ENCODE results near the gene FGF22. TPM values are rescaled to one million over a fixed set of nuclear protein-coding genes. Genes with fewer than 3 reads are reported as not detected.

Gene FGF22
- total and polyA plus RNA-seq, 7 experiments from 2014 or later = 0.17 to 1.8 (median 0.95) TPM; not detected in 3

DNA sequence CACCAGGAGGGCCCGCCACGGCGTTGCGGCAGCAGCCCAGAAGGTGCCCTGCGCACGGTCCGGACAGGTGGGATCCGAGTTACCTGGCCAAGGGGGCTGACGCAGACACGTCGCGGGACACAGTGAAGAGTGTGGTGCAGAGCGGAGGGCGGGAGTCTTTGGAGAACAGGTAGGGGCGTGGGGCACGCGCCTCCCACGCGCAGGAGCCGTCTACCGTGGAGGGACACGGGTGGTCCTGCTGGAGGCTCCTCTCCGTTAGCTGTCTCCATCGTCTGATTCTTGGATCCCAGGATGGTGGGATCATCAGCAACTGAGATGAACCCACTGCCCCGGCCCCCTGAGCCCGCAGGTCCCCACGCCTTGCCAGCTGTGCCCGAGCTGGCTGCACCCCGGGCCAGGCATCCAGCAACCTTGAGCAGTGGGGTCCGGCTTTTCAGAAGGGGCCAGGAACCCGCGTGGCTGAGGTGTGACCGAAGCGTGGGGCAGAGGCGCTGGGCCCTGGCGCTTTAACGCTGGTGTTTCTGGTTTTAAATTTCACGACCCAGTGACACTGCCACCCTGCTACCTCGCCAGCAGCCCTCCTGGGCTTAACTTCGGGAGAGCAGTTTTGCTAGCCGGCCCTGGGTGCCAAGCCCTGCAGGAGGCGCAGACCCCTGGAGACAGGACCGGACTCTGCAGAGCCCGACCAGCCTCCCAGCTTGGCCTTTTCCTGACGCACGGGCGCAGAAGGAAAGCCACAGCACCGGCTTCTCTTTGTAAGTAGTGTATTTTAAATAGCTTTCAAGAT is 7.3 kb downstream of the FGF22 start:
- ATAC-seq = peak; percentile 13
- Histone ChIP-seq H3K4me1 (ENCODE audit: control insufficient read depth in 2 of 2, insufficient read depth in 2 of 2, low read length in 2 of 2) (no peaks in the 10 kb centered on the region), H3K27ac (ENCODE audit: low read depth, low read length) (no peak overlapping the region), H3K4me3 (ENCODE audit: low read length) (no peak overlapping the region), H3K36me3 (ENCODE audit: control insufficient read depth in 2 of 3, insufficient read depth in 3 of 3, low read length in 3 of 3) (peaks cover 0 to 73% (median 10%) of the 10 kb centered on the region in 3 experiments), H3K27me3 (ENCODE audit: control insufficient read depth in 2 of 2, insufficient read depth in 2 of 2, low read length in 2 of 2) (no peaks in the 10 kb centered on the region), H3K9me3 (ENCODE audit: control insufficient read depth in 2 of 3, low read length in 3 of 3) (no peaks in the 10 kb centered on the region)
- no peak overlapping the region for H3K4me3 Mint-ChIP-seq
- H3K27ac Mint-ChIP-seq = no peak overlapping the region
- POLR2A ChIA-PET = interaction anchor here (0.7 kb wide), 1 partner anchor 13 kb away, joined by 3 read pairs; no protein-coding TSS in a partner anchor
- peaks cover 0 to 4% (median 0%) of the 10 kb centered on the region in 5 donors for H3K36me3 Mint-ChIP-seq
- H3K27me3 Mint-ChIP-seq = no peaks in the 10 kb centered on the region
- no peak for DNase-seq
- intact Hi-C loops (cut with micrococcal nuclease) = no loop called here
- CTCF ChIA-PET = no interaction called here
- H3K9me3 Mint-ChIP-seq = no peaks in the 10 kb centered on the region
- no peaks in the 10 kb centered on the region for H3K4me1 Mint-ChIP-seq

DNA sequence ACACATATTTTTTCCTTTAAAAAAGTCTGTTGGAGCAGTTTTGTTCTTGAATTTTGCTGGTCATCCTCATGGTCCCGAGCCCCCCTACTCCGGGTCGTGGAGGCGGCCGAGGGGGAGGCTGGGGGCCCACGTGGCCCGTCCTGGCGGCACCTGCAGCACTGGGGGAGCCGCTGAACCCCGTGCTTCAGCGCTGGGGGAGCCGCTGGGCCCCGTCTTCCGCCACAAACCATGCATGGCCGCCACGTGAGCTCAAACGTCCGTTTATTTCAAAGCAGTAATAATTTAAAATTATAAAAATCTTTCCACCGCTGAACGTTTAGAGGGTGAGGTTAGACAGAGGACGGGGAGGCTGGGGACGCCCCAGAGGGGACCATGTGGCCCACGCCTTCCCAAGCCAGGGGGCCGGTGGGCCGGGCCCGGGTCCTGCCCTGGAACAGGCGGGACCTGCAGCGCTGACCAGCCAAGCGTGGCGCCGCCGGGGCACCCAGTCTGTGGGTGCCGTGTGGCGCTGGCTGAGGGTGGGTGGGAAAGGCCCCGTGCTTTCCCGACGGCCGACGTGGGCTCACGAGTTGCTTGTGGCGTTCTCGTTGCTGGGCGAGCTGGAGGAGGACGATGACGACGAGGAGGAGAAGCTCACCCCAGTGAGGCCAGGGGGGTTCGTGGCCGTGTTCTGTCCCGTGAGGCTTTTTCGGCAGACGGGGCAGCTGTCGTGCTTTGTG is 8.0 kb downstream of the FGF22 start:
- no peak for ATAC-seq
- ChIA-PET CTCF (no interaction called here), POLR2A (interaction anchor here (0.7 kb wide), 1 partner anchor 13 kb away, joined by 3 read pairs; no protein-coding TSS in a partner anchor)
- H3K4me3 Mint-ChIP-seq = no peak overlapping the region
- DNase-seq = no peak
- no peaks in the 10 kb centered on the region for H3K27me3 Mint-ChIP-seq
- peaks cover 0 to 4% (median 0%) of the 10 kb centered on the region in 5 donors for H3K36me3 Mint-ChIP-seq
- intact Hi-C loops (cut with micrococcal nuclease) = no loop called here
- Histone ChIP-seq H3K9me3 (ENCODE audit: control insufficient read depth in 2 of 3, low read length in 3 of 3) (no peaks in the 10 kb centered on the region), H3K27me3 (ENCODE audit: control insufficient read depth in 2 of 2, insufficient read depth in 2 of 2, low read length in 2 of 2) (no peaks in the 10 kb centered on the region), H3K36me3 (ENCODE audit: control insufficient read depth in 2 of 3, insufficient read depth in 3 of 3, low read length in 3 of 3) (peaks cover 0 to 80% (median 16%) of the 10 kb centered on the region in 3 experiments), H3K27ac (ENCODE audit: low read depth, low read length) (no peak overlapping the region), H3K4me1 (ENCODE audit: control insufficient read depth in 2 of 2, insufficient read depth in 2 of 2, low read length in 2 of 2) (no peaks in the 10 kb centered on the region), H3K4me3 (ENCODE audit: low read length) (no peak overlapping the region)
- no peaks in the 10 kb centered on the region for H3K4me1 Mint-ChIP-seq
- H3K9me3 Mint-ChIP-seq = no peaks in the 10 kb centered on the region
- peak overlapping the region in 1 of 9 donors; percentile 47 for H3K27ac Mint-ChIP-seq

DNA sequence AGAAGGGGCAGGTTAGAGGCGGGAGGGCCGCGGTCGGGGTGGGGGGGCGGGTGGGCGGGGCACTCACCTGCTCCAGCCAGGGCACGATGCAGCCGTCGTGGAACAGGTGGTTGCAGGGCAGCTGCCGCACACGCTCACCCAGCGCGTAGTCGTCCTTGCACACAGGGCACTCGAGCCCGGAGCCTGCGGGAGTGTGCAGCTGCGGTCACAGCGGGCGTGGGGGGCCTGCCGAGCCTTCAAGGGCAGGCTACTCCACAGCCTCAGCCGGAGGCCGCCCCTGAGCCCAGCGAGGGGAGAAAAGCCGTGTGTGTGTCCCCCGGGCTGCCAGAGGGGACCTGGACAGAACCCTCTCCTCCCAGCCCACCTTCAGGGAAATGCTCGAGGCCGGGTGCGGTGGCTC is 8.6 kb downstream of the FGF22 start:
- Mint-ChIP-seq H3K27me3 (no peaks in the 10 kb centered on the region), H3K9me3 (no peaks in the 10 kb centered on the region), H3K4me1 (peaks cover 0 to 2% (median 0%) of the 10 kb centered on the region in 7 donors), H3K36me3 (peaks cover 0 to 4% (median 0%) of the 10 kb centered on the region in 5 donors), H3K27ac (no peak overlapping the region), H3K4me3 (no peak overlapping the region)
- ChIA-PET CTCF (no interaction called here), POLR2A (no interaction called here)
- no peaks in the 10 kb centered on the region for H3K27me3 ChIP-seq (ENCODE audit: control insufficient read depth in 2 of 2, insufficient read depth in 2 of 2, low read length in 2 of 2)
- ATAC-seq (no peak), DNase-seq (no peak)
- H3K4me3 ChIP-seq (ENCODE audit: low read length) = no peak overlapping the region
- H3K9me3 ChIP-seq (ENCODE audit: control insufficient read depth in 2 of 3, low read length in 3 of 3) = no peaks in the 10 kb centered on the region
- H3K36me3 ChIP-seq (ENCODE audit: control insufficient read depth in 2 of 3, insufficient read depth in 3 of 3, low read length in 3 of 3) = peaks cover 0 to 86% (median 21%) of the 10 kb centered on the region in 3 experiments
- intact Hi-C loops (cut with micrococcal nuclease) = no loop called here
- H3K4me1 ChIP-seq (ENCODE audit: control insufficient read depth in 2 of 2, insufficient read depth in 2 of 2, low read length in 2 of 2) = no peaks in the 10 kb centered on the region
- no peak overlapping the region for H3K27ac ChIP-seq (ENCODE audit: low read depth, low read length)

- peaks cover 0 to 4% (median 0%) of the 10 kb centered on the region in 5 donors for H3K36me3 Mint-ChIP-seq
These were observed 9.5 kb downstream of the FGF22 start for GRCh38 chr19:648904-649801.

DNA sequence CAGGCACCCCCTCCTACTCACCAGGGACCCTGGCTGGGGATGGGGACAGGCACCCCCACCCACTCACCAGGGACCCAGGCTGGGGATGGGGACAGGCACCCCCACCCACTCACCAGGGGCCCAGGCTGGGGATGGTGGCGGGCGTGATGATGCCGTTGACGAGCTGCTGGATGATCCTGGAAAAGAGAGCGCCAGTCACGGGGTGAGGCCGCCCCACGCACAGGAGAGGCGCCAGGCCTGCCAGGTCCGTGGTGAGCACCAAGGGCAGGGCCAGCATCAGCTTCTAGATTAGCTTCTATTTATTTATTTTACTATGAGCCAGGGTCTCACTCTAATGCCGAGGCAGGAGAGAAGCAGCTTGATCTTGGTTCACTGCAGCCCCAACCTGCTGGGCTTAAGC is 10.4 kb downstream of the FGF22 start:
- Histone ChIP-seq H3K4me1 (ENCODE audit: control insufficient read depth in 2 of 2, insufficient read depth in 2 of 2, low read length in 2 of 2) (peaks cover 0 to 4% of the 10 kb centered on the region in 2 donors), H3K27ac (ENCODE audit: low read depth, low read length) (no peak overlapping the region), H3K27me3 (ENCODE audit: control insufficient read depth in 2 of 2, insufficient read depth in 2 of 2, low read length in 2 of 2) (no peaks in the 10 kb centered on the region), H3K9me3 (ENCODE audit: control insufficient read depth in 2 of 3, low read length in 3 of 3) (no peaks in the 10 kb centered on the region), H3K4me3 (ENCODE audit: low read length) (no peak overlapping the region), H3K36me3 (ENCODE audit: control insufficient read depth in 2 of 3, insufficient read depth in 3 of 3, low read length in 3 of 3) (peaks cover 0 to 89% (median 22%) of the 10 kb centered on the region in 3 experiments)
- intact Hi-C loops (cut with micrococcal nuclease) = no loop called here
- Mint-ChIP-seq H3K36me3 (peaks cover 0 to 4% (median 0%) of the 10 kb centered on the region in 5 donors), H3K27ac (no peak overlapping the region), H3K4me3 (no peak overlapping the region), H3K9me3 (no peaks in the 10 kb centered on the region), H3K27me3 (no peaks in the 10 kb centered on the region), H3K4me1 (peaks cover 0 to 18% (median 6%) of the 10 kb centered on the region in 7 donors)
- ChIA-PET CTCF (interaction anchor here (1.2 kb wide), 1 partner anchor 9 kb away, joined by 4 read pairs; no protein-coding TSS in a partner anchor), POLR2A (interaction anchor here (1.3 kb wide), 1 partner anchor 11 kb away, joined by 7 read pairs; no protein-coding TSS in a partner anchor)
- DNase-seq (no peak), ATAC-seq (no peak)

More at GRCh38 chr19:648904-649801, 9.5 kb downstream of the FGF22 start:
- peaks cover 0 to 92% (median 22%) of the 10 kb centered on the region in 3 experiments for H3K36me3 ChIP-seq (ENCODE audit: control insufficient read depth in 2 of 3, insufficient read depth in 3 of 3, low read length in 3 of 3)
- no peak overlapping the region for H3K27ac ChIP-seq (ENCODE audit: low read depth, low read length)
- no peak overlapping the region for H3K4me3 ChIP-seq (ENCODE audit: low read length)
- ATAC-seq (no peak), DNase-seq (no peak)
- Mint-ChIP-seq H3K4me3 (no peak overlapping the region), H3K9me3 (no peaks in the 10 kb centered on the region), H3K27me3 (no peaks in the 10 kb centered on the region), H3K4me1 (peaks cover 0 to 11% (median 0%) of the 10 kb centered on the region in 7 donors), H3K27ac (no peak overlapping the region)
- CTCF ChIA-PET = no interaction called here
- H3K27me3 ChIP-seq (ENCODE audit: control insufficient read depth in 2 of 2, insufficient read depth in 2 of 2, low read length in 2 of 2) = no peaks in the 10 kb centered on the region
- intact Hi-C loops (cut with micrococcal nuclease) = no loop called here
- POLR2A ChIA-PET = interaction anchor here (1.3 kb wide), 1 partner anchor 12 kb away, joined by 7 read pairs; no protein-coding TSS in a partner anchor
- peaks cover 0 to 4% of the 10 kb centered on the region in 2 donors for H3K4me1 ChIP-seq (ENCODE audit: control insufficient read depth in 2 of 2, insufficient read depth in 2 of 2, low read length in 2 of 2)
- H3K9me3 ChIP-seq (ENCODE audit: control insufficient read depth in 2 of 3, low read length in 3 of 3) = no peaks in the 10 kb centered on the region

- H3K36me3 Mint-ChIP-seq = peaks cover 0 to 6% (median 0%) of the 10 kb centered on the region in 5 donors
- Histone ChIP-seq H3K9me3 (ENCODE audit: control insufficient read depth in 2 of 3, low read length in 3 of 3) (no peaks in the 10 kb centered on the region), H3K27ac (ENCODE audit: low read depth, low read length) (no peak overlapping the region), H3K4me1 (ENCODE audit: control insufficient read depth in 2 of 2, insufficient read depth in 2 of 2, low read length in 2 of 2) (peaks cover 8 to 9% of the 10 kb centered on the region in 2 donors), H3K27me3 (ENCODE audit: control insufficient read depth in 2 of 2, insufficient read depth in 2 of 2, low read length in 2 of 2) (no peaks in the 10 kb centered on the region), H3K36me3 (ENCODE audit: control insufficient read depth in 2 of 3, insufficient read depth in 3 of 3, low read length in 3 of 3) (peaks cover 0 to 93% (median 27%) of the 10 kb centered on the region in 3 experiments), H3K4me3 (ENCODE audit: low read length) (no peak overlapping the region)
- DNase-seq = no peak
- H3K9me3 Mint-ChIP-seq = no peaks in the 10 kb centered on the region
- POLR2A ChIA-PET = no interaction called here
- no peak overlapping the region for H3K4me3 Mint-ChIP-seq
- intact Hi-C loops (cut with micrococcal nuclease) = no loop called here
- no peak overlapping the region for H3K27ac Mint-ChIP-seq
- no peaks in the 10 kb centered on the region for H3K27me3 Mint-ChIP-seq
- CTCF ChIA-PET = no interaction called here
- H3K4me1 Mint-ChIP-seq = peaks cover 7 to 30% (median 17%) of the 10 kb centered on the region in 7 donors
- no peak for ATAC-seq
These were observed 11.6 kb downstream of the FGF22 start for GRCh38 chr19:651114-651818.
